ENCODE data around the gene NTNG2.

Gene NTNG2

GRCh38 chr9:132235894-132236661, 74.2 kb downstream of the NTNG2 start:
- no peak for DNase-seq (ENCODE audit: low read depth, low spot score)

GRCh38 chr9:132236662-132237311, 74.9 kb downstream of the NTNG2 start:
- DNase-seq (ENCODE audit: low read depth, low spot score) = no peak

GRCh38 chr9:132237481-132237880, 75.6 kb downstream of the NTNG2 start:
- no peak for DNase-seq (ENCODE audit: low read depth, low spot score)

- DNase-seq (ENCODE audit: low read depth, low spot score) = no peak
Measured at GRCh38 chr9:132238026-132238972, 76.4 kb downstream of the NTNG2 start.

GRCh38 chr9:132238992-132239391, 77.1 kb downstream of the NTNG2 start:
- no peak for DNase-seq (ENCODE audit: low read depth, low spot score)

- no peak for DNase-seq (ENCODE audit: low read depth, low spot score)
Measured at GRCh38 chr9:132239518-132239917, 77.7 kb downstream of the NTNG2 start.

GRCh38 chr9:132239999-132240840, 78.4 kb downstream of the NTNG2 start:
- no peak for DNase-seq (ENCODE audit: low read depth, low spot score)

GRCh38 chr9:132240841-132241482, 79.1 kb downstream of the NTNG2 start:
- peak; percentile 75 for DNase-seq (ENCODE audit: low read depth, low spot score)

GRCh38 chr9:132241483-132241839, 79.6 kb downstream of the NTNG2 start:
- DNase-seq (ENCODE audit: low read depth, low spot score) = no peak

GRCh38 chr9:132241840-132242620, 80.2 kb downstream of the NTNG2 start:
- no peak for DNase-seq (ENCODE audit: low read depth, low spot score)

- DNase-seq (ENCODE audit: low read depth, low spot score) = no peak
Measured at GRCh38 chr9:132242621-132243155, 80.8 kb downstream of the NTNG2 start.

GRCh38 chr9:132243156-132244074, 81.6 kb downstream of the NTNG2 start:
- DNase-seq (ENCODE audit: low read depth, low spot score) = no peak

GRCh38 chr9:132244582-132245455, 83.0 kb downstream of the NTNG2 start:
- no peak for DNase-seq (ENCODE audit: low read depth, low spot score)

GRCh38 chr9:132245465-132245864, 83.6 kb downstream of the NTNG2 start:
- no peak for DNase-seq (ENCODE audit: low read depth, low spot score)

GRCh38 chr9:132247942-132248341, 86.1 kb downstream of the NTNG2 start:
- no peak for DNase-seq (ENCODE audit: low read depth, low spot score)

GRCh38 chr9:132249123-132249522, 87.3 kb downstream of the NTNG2 start:
- DNase-seq (ENCODE audit: low read depth, low spot score) = no peak

- DNase-seq (ENCODE audit: low read depth, low spot score) = no peak
Measured at GRCh38 chr9:132249690-132250089, 87.8 kb downstream of the NTNG2 start.
